GM12865 (cell line): ENCODE measurements around the gene KIAA1549.

Experiments used
- DNase-seq: peaks from one replicate; pipeline ENCODE4 v3.0.0; 2010; ENCODE audit warnings: low read depth
- H3K4me3 ChIP-seq: 2 replicates; pipeline ENCODE4 v1.5.1; 2011; ENCODE audit warnings: mild to moderate bottlenecking, low read depth, low read length, control low read depth
- TF ChIP-seq, protein P1 (sequence below): IDR thresholded peaks from 2 replicates; pipeline ENCODE4 v1.5.1; 2011; ENCODE audit warnings: low read length, control low read depth, low read depth, inconsistent platforms; ENCODE audit not compliant: insufficient read depth; ENCODE audit errors: missing control alignments

KIAA1549 gene

GRCh38 chr7:138964624-138965436 lies 16.4 kb downstream of the KIAA1549 start:
- H3K4me3 ChIP-seq = no peak overlapping the region
- DNase-seq = no peak
- TF ChIP-seq, protein P1, sequence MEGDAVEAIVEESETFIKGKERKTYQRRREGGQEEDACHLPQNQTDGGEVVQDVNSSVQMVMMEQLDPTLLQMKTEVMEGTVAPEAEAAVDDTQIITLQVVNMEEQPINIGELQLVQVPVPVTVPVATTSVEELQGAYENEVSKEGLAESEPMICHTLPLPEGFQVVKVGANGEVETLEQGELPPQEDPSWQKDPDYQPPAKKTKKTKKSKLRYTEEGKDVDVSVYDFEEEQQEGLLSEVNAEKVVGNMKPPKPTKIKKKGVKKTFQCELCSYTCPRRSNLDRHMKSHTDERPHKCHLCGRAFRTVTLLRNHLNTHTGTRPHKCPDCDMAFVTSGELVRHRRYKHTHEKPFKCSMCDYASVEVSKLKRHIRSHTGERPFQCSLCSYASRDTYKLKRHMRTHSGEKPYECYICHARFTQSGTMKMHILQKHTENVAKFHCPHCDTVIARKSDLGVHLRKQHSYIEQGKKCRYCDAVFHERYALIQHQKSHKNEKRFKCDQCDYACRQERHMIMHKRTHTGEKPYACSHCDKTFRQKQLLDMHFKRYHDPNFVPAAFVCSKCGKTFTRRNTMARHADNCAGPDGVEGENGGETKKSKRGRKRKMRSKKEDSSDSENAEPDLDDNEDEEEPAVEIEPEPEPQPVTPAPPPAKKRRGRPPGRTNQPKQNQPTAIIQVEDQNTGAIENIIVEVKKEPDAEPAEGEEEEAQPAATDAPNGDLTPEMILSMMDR = no peak

- no peak overlapping the region for H3K4me3 ChIP-seq
- no peak for DNase-seq
- TF ChIP-seq, protein P1 = no peak
These were observed 17.5 kb downstream of the KIAA1549 start for GRCh38 chr7:138963675-138964074.

DNA sequence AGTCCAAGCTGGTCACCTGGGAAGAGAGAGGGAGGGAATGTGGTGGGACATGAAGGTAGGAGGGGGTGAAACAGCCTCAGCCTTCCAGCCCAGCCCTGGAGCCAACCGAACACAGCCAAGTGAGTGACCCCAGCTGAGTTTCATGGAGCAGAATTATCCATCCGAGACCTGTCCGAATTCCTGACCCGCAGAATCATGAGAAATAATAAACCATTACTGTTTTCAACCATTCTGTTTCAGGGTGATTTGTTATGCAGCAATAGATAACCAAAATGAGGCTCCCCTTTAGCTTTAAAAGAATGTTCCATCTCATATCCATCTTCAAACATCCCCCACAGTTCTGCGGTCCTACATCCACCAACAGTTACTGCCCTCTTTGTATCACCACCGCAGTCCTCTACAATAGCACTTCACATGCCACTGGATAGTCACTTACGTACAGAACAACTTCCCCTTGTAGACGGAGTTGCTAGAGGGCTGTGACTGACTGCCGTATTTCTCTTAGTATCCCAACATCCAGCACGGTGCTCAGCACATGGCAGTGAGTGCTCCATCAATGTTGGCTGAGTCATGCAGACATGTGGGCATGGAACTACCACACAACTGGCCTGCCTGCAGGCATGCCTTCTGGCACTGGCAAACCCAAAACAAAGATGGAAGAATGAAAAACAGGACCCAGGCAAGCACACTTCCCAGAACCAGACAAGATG lies 18.5 kb downstream of the KIAA1549 start:
- no peak for DNase-seq
- no peak overlapping the region for H3K4me3 ChIP-seq
- TF ChIP-seq, protein P1 = no peak

- no peak for DNase-seq
- TF ChIP-seq, protein P1 = no peak
- H3K4me3 ChIP-seq = no peak overlapping the region
These were observed 20.0 kb downstream of the KIAA1549 start for GRCh38 chr7:138961159-138961558.

DNA sequence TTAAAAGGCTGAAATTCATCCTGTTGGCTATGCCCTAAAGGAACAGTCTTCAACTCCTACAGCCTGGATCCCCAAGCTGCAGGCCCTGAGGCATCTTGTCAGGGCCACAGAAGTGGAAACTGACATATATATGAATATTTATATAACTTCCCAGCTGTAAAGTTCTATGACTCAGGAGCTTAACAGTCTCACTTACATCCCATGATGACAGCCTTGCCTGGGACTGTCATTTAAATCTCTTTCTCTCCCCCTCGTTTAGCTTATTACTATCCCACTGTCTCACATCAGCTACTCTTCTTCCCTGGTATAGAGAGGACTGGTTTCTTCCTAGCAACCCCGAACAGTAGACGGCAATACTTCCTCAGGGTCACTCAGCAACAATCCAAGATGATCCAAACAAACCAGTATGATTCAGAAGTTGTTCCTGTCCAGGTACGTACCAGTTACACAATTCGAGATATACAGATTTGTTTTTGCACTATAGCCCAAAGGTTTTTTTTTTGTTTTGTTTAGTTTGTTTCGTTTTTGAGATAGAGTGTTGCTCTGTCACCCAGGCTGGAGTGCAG lies 22.7 kb downstream of the KIAA1549 start:
- TF ChIP-seq, protein P1 = no peak

DNA sequence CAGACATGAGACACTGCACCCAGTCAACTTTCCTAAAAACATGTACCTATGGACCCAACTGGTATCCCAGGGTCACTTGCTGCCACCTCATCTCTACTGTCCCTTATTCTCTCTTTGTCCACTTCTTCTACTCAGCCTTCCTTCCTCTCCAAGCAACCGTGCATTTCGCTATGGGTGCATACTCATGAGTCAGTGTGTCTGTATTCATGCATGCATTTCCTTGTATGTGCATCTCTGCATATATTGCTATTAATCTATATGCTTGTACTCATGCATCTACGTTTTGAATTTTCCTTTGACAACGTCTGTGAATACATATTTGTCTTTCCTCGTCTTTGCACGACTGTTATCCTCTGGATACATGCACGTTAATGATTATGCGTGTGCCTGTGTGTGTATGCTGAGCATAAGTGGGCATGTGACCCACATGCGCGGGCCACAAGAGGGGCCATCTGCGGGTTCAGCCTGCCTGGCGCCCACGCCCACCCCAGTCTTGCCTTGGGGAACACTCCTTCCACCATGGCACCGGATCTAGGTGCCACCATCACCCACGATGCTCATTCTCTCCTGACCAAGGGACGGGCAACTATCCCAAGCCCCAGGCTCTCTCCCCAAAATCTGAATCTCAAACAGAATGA lies 23.3 kb downstream of the KIAA1549 start:
- no peak for DNase-seq
- H3K4me3 ChIP-seq = no peak overlapping the region
- TF ChIP-seq, protein P1 = no peak

More for the DNA sequence above, 22.7 kb downstream of the KIAA1549 start:
- H3K4me3 ChIP-seq = no peak overlapping the region
- no peak for DNase-seq
